Measurements from ENCODE around the gene RMRP.

GRCh38 chr9:35691334-35691650 is 33.5 kb upstream of the RMRP start:
- TF ChIP-seq POLR2A (IDR thresholded peaks at IDR 0.05) (no peak), CTCF (IDR thresholded peaks at IDR 0.05) (no peak)
